Activated T-helper 1 cell treated with anti-CD3 and anti-CD28 coated beads, Interleukin-12 subunit alpha, Interleukin-12 subunit beta, Interleukin-2, Interleukin-4 antibody, amounts not matched to agents 30 ng/mL and 10 ng/mL and 1 ng/mL, durations not matched to agents 14 hours and 24 hours and 36 hours (primary cell): ENCODE measurements around the gene TMEM144. TPM values are rescaled to one million over a fixed set of nuclear protein-coding genes. Genes with fewer than 3 reads are reported as not detected.

ENCODE experiments used
- DNase-seq: peaks from one replicate; pipeline ENCODE4 v3.0.0; 2021; ENCODE audit warnings: low spot score
- H3K27ac Mint-ChIP-seq: one replicate; pipeline ENCODE4 v1.8.0; 2021; ENCODE audit warnings: mild to moderate bottlenecking, mixed read lengths
- H3K27me3 Mint-ChIP-seq: one replicate; pipeline ENCODE4 v1.8.0; 2022; ENCODE audit warnings: mild to moderate bottlenecking, moderate library complexity, mixed read lengths; ENCODE audit not compliant: insufficient read depth
- H3K36me3 Mint-ChIP-seq: one replicate; pipeline ENCODE4 v1.8.0; 2021; ENCODE audit warnings: low read depth, mixed read lengths
- H3K4me1 Mint-ChIP-seq: one replicate; pipeline ENCODE4 v1.8.0; 2021; ENCODE audit warnings: low read depth, mixed read lengths
- H3K4me3 Mint-ChIP-seq: one replicate; pipeline ENCODE4 v1.8.0; 2021; ENCODE audit warnings: mild to moderate bottlenecking, moderate library complexity, mixed read lengths
- H3K9me3 Mint-ChIP-seq: one replicate; pipeline ENCODE4 v1.8.0; 2021; ENCODE audit warnings: mixed read lengths
- intact Hi-C: fragments of 100-400 bp; cut with micrococcal nuclease; formaldehyde crosslinking; loops from one replicate; pipeline ENCODE4 v1.15.1; 2024
- total RNA-seq: library from RNA; stranded (reverse); gene quantifications from 2 replicates; pipeline ENCODE4 v1.2.3, GENCODE V29; 2022

TMEM144 gene
- total RNA-seq, 1 donor from 2014 or later: not detected

DNA sequence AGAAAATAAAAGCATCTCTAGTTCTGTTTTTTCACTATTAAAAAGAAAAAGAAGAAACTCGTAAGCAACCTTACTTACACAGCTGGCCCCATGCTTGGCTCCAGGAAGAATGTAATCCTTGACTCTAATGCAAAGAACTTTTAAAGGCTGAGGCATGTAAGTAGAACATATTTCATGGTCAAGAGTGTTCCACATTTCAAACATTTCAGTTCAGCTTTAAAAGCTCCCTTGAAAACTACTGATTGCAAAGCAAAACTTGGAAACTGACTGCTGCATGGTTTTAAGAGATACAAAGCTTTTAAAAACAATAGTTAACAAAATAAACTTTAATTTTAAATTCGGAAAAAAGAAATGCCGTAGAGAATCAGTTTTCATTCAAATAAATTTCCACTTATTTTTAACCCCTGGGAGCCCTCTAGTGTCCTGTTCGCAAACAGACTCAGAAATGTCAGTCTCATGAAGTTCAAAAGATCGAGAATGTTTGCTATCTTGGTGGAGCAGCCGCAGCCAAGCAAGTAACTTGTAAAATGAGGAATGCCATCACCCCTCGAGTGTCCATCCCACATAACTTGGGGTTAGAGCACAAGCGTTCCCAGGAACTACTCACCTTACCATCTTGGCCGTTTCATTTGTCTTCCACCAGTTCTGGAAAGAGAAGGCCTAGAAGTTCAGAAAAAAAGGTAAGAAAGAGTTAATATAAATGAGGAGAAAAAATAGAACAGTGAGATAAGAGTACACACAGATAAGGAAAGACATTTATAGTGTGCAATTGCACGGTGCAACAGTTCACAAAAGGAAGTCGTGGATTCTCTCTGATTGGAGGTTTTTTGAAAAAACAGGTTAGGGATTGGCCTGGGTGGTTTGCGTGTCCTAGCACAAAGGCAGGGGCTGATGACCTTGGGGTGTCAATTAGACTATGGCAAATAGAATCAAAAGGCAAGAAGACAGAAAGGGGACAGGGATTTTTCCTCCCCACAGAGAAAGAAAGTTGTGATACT, 37.7 kb upstream of the TMEM144 start, which contains the start of gene GASK1B:
Gene GASK1B, minus strand, starts transcription at position 765 of the 998 bp plus-strand sequence. CDS start 1,650 bp downstream, outside the sequence.
- no peak for DNase-seq
- Mint-ChIP-seq H3K27ac (no peak within 1 kb of the TSS), H3K27me3 (peaks cover 39% of the 10 kb centered on the region), H3K4me3 (no peak within 1 kb of the TSS), H3K9me3 (no peaks in the 10 kb centered on the region), H3K4me1 (no peaks in the 10 kb centered on the region), H3K36me3 (no peaks in the 10 kb centered on the region)
- intact Hi-C loops: loop anchor here (1.0 kb wide), 1 partner anchor 180 kb away; no protein-coding TSS in a partner anchor

GRCh38 chr4:158176108-158176507, 34.2 kb upstream of the TMEM144 start:
- Mint-ChIP-seq H3K9me3 (no peaks in the 10 kb centered on the region), H3K4me3 (no peak overlapping the region), H3K4me1 (no peaks in the 10 kb centered on the region), H3K27me3 (peaks cover 26% of the 10 kb centered on the region), H3K36me3 (no peaks in the 10 kb centered on the region), H3K27ac (no peak overlapping the region)
- intact Hi-C loops: no loop called here
- no peak for DNase-seq

- H3K9me3 Mint-ChIP-seq: no peaks in the 10 kb centered on the region
- no peaks in the 10 kb centered on the region for H3K36me3 Mint-ChIP-seq
- intact Hi-C loops: no loop called here
- no peak for DNase-seq
- H3K4me1 Mint-ChIP-seq: no peaks in the 10 kb centered on the region
- no peak overlapping the region for H3K27ac Mint-ChIP-seq
- H3K4me3 Mint-ChIP-seq: no peak overlapping the region
- peaks cover 19% of the 10 kb centered on the region for H3K27me3 Mint-ChIP-seq
Observed at GRCh38 chr4:158176776-158177175, 33.5 kb upstream of the TMEM144 start.

GRCh38 chr4:158179465-158179864, 30.8 kb upstream of the TMEM144 start:
- H3K36me3 Mint-ChIP-seq: no peaks in the 10 kb centered on the region
- peaks cover 6% of the 10 kb centered on the region for H3K27me3 Mint-ChIP-seq
- H3K4me3 Mint-ChIP-seq: no peak overlapping the region
- H3K9me3 Mint-ChIP-seq: no peaks in the 10 kb centered on the region
- no peak overlapping the region for H3K27ac Mint-ChIP-seq
- no peak for DNase-seq
- intact Hi-C loops: no loop called here
- H3K4me1 Mint-ChIP-seq: no peaks in the 10 kb centered on the region

DNA sequence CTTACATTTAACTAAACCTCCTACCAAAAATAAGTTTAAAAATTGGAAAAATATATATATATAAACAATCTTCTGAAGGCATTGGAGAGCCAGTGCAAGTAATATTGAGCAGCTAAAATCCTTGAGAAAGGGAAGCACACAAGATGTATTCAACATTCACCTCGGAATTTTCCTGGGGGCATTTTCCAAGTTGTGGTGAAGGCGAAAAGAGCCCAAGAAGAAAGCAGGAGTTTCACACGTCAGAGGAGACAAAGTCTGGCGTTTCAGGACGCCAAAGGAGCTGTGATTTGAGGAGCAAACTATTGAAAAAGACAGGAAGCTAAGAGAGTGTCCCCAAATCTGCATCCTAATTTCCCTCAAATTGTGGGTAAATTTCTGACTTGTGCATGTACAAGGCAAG, 28.4 kb upstream of the TMEM144 start:
- no peaks in the 10 kb centered on the region for H3K4me1 Mint-ChIP-seq
- no peaks in the 10 kb centered on the region for H3K9me3 Mint-ChIP-seq
- no peaks in the 10 kb centered on the region for H3K36me3 Mint-ChIP-seq
- H3K27me3 Mint-ChIP-seq: peaks cover 4% of the 10 kb centered on the region
- intact Hi-C loops: no loop called here
- no peak overlapping the region for H3K4me3 Mint-ChIP-seq
- H3K27ac Mint-ChIP-seq: no peak overlapping the region
- no peak for DNase-seq

- no peaks in the 10 kb centered on the region for H3K9me3 Mint-ChIP-seq
- H3K4me3 Mint-ChIP-seq: no peak overlapping the region
- no peaks in the 10 kb centered on the region for H3K4me1 Mint-ChIP-seq
- intact Hi-C loops: no loop called here
- peaks cover 5% of the 10 kb centered on the region for H3K27me3 Mint-ChIP-seq
- no peak overlapping the region for H3K27ac Mint-ChIP-seq
- DNase-seq: no peak
- no peaks in the 10 kb centered on the region for H3K36me3 Mint-ChIP-seq
Observed at GRCh38 chr4:158182736-158183135, 27.6 kb upstream of the TMEM144 start.

GRCh38 chr4:158186815-158187214, 23.5 kb upstream of the TMEM144 start:
- H3K4me1 Mint-ChIP-seq: no peaks in the 10 kb centered on the region
- intact Hi-C loops: no loop called here
- H3K9me3 Mint-ChIP-seq: no peaks in the 10 kb centered on the region
- no peaks in the 10 kb centered on the region for H3K36me3 Mint-ChIP-seq
- no peak for DNase-seq
- H3K4me3 Mint-ChIP-seq: no peak overlapping the region
- no peak overlapping the region for H3K27ac Mint-ChIP-seq
- H3K27me3 Mint-ChIP-seq: peaks cover 5% of the 10 kb centered on the region

GRCh38 chr4:158189422-158189821, 20.9 kb upstream of the TMEM144 start:
- H3K27me3 Mint-ChIP-seq: peaks cover 3% of the 10 kb centered on the region
- H3K4me3 Mint-ChIP-seq: no peak overlapping the region
- no peak for DNase-seq
- no peaks in the 10 kb centered on the region for H3K9me3 Mint-ChIP-seq
- no peaks in the 10 kb centered on the region for H3K4me1 Mint-ChIP-seq
- intact Hi-C loops: no loop called here
- no peak overlapping the region for H3K27ac Mint-ChIP-seq
- H3K36me3 Mint-ChIP-seq: no peaks in the 10 kb centered on the region

DNA sequence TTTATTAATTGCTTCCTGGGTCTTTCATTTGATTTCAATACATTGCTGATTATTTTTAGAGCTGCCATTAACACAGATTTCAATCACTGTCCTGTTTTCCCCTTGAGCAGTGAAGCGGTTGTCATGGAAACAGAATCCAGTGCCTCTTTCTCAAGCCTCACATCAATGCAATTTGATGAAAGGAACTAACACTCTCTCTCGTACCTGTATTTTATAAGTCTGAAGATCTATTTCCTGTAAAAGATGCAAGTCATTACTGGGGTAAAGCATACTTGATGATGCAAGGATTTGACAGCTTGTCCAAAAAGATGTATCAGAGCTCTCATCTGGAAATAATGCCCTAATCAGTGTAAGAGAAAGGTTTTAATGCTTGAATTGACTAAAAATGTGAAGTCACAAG, 19.6 kb upstream of the TMEM144 start:
- H3K4me1 Mint-ChIP-seq: no peaks in the 10 kb centered on the region
- DNase-seq: no peak
- no peak overlapping the region for H3K27ac Mint-ChIP-seq
- no peaks in the 10 kb centered on the region for H3K9me3 Mint-ChIP-seq
- peaks cover 3% of the 10 kb centered on the region for H3K27me3 Mint-ChIP-seq
- no peaks in the 10 kb centered on the region for H3K36me3 Mint-ChIP-seq
- intact Hi-C loops: no loop called here
- no peak overlapping the region for H3K4me3 Mint-ChIP-seq

DNA sequence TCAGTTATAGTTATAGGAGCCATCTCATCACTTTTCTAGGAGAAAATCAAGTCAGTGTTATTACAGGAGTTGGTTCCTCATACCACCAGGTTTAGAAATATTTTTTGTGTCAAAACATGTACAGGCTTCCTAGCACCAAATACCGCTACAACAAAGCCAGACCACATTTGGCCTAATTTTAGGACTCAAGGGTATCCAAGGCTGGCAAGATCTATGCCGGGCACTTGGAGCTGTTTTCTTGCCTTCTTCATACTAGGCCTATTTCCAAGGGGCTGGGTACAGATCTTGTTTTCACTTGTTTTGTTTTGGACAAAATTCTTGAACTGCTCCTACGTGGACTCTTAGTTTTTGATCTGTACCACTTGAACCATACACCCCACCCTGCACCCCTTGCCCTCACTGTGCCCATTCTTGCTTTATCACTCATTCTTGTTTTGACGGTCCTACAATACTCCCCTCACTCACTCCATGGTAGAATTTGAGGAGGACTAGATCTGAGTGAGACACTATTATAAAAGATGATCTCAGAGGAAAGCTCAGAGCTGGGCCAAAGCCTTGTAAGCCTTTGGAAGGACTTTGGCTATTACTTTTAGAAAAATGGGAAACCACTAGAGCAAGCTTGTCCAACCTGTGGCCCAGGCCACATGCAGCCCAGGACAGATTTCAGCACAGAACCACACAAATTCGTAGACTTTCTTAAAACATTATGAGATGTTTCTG, 17.7 kb upstream of the TMEM144 start:
- no peak for DNase-seq
- H3K27me3 Mint-ChIP-seq: peaks cover 2% of the 10 kb centered on the region
- no peak overlapping the region for H3K27ac Mint-ChIP-seq
- H3K4me3 Mint-ChIP-seq: no peak overlapping the region
- intact Hi-C loops: loop anchor here (2.0 kb wide), 1 partner anchor 62 kb away; no protein-coding TSS in a partner anchor
- H3K4me1 Mint-ChIP-seq: no peaks in the 10 kb centered on the region
- H3K9me3 Mint-ChIP-seq: no peaks in the 10 kb centered on the region
- no peaks in the 10 kb centered on the region for H3K36me3 Mint-ChIP-seq

DNA sequence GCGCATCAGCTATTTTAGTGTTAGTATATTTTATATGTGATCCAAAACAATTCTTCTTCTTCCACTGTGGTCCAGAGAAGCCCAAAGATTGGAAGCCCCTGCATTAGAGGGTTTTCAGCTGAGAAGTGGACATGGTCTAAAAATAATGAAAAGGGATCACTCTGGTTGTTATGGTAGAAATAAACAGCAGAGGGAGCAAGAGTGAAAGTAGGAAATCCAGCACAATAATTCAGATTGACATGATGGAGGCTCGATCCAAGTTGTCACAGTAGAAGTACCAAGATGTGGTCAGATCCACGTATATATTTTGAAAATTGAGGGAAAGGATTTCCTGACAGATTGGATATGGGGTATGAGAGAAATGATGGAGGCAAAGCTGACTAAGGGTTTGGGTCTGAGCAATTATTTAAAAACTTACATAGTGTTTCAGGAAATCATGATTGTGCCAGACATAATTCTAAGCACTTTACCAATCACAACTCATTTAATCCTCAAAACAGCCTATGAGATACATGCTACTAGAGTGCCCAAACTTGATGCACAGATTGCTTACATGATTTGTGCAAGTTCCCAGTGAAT, 17.0 kb upstream of the TMEM144 start:
- DNase-seq: no peak
- no peaks in the 10 kb centered on the region for H3K36me3 Mint-ChIP-seq
- H3K4me3 Mint-ChIP-seq: no peak overlapping the region
- H3K4me1 Mint-ChIP-seq: no peaks in the 10 kb centered on the region
- no peaks in the 10 kb centered on the region for H3K9me3 Mint-ChIP-seq
- H3K27ac Mint-ChIP-seq: no peak overlapping the region
- H3K27me3 Mint-ChIP-seq: peaks cover 2% of the 10 kb centered on the region
- intact Hi-C loops: loop anchor here (2.0 kb wide), 1 partner anchor 62 kb away; no protein-coding TSS in a partner anchor

DNA sequence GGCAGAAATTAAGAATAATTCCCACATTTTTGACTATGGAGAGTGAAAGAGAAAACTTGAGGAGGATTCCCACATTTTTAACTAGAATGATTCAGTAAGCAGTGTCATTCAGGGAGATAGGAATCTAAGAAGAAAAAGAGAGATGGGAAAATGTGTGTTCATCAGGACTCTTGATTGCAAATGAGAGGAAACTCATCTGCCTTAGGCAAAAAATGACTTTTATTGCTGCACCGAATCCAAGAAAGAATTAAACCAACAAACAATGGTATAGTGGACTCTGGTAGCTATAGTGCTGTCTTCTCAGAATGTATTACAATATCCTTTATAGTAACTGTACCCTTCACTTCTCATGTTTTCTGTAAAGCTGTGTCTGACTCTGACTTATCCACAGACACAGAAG, 15.0 kb upstream of the TMEM144 start:
- intact Hi-C loops: no loop called here
- H3K4me3 Mint-ChIP-seq: no peak overlapping the region
- H3K9me3 Mint-ChIP-seq: no peaks in the 10 kb centered on the region

More for the DNA sequence above, 15.0 kb upstream of the TMEM144 start:
- peaks cover 3% of the 10 kb centered on the region for H3K27me3 Mint-ChIP-seq
- H3K36me3 Mint-ChIP-seq: no peaks in the 10 kb centered on the region
- no peaks in the 10 kb centered on the region for H3K4me1 Mint-ChIP-seq
- no peak for DNase-seq
- H3K27ac Mint-ChIP-seq: no peak overlapping the region
